ENCODE measurements around the gene LAMC2.
"Not testable (repeated sequence)": the region's sequence is repeated elsewhere in the genome, so short reads cannot be mapped to it uniquely, and the experiment has no call there.

The LAMC2 gene

DNA sequence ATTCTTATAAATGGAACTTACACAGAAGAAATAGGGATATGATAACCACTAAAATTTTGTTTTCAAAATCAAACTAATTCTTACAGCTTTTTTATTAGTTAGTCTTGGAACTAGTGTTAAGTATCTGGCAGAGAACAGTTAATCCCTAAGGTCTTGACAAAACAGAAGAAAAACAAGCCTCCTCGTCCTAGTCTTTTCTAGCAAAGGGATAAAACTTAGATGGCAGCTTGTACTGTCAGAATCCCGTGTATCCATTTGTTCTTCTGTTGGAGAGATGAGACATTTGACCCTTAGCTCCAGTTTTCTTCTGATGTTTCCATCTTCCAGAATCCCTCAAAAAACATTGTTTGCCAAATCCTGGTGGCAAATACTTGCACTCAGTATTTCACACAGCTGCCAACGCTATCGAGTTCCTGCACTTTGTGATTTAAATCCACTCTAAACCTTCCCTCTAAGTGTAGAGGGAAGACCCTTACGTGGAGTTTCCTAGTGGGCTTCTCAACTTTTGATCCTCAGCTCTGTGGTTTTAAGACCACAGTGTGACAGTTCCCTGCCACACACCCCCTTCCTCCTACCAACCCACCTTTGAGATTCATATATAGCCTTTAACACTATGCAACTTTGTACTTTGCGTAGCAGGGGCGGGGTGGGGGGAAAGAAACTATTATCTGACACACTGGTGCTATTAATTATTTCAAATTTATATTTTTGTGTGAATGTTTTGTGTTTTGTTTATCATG is 42.3 kb upstream of the LAMC2 start:
- DNase-seq (ENCODE audit: low read depth) = no peak
- TF ChIP-seq, protein P1, sequence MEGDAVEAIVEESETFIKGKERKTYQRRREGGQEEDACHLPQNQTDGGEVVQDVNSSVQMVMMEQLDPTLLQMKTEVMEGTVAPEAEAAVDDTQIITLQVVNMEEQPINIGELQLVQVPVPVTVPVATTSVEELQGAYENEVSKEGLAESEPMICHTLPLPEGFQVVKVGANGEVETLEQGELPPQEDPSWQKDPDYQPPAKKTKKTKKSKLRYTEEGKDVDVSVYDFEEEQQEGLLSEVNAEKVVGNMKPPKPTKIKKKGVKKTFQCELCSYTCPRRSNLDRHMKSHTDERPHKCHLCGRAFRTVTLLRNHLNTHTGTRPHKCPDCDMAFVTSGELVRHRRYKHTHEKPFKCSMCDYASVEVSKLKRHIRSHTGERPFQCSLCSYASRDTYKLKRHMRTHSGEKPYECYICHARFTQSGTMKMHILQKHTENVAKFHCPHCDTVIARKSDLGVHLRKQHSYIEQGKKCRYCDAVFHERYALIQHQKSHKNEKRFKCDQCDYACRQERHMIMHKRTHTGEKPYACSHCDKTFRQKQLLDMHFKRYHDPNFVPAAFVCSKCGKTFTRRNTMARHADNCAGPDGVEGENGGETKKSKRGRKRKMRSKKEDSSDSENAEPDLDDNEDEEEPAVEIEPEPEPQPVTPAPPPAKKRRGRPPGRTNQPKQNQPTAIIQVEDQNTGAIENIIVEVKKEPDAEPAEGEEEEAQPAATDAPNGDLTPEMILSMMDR (IDR thresholded peaks at IDR 0.05; ENCODE audit: control insufficient read depth, insufficient read depth, low read depth, low read length, missing control alignments) = no peak
- no peak overlapping the region for H3K4me3 ChIP-seq (ENCODE audit: control insufficient read depth, low read depth, low read length)

GRCh38 chr1:183144752-183145151 is 41.3 kb upstream of the LAMC2 start:
- H3K4me3 ChIP-seq (ENCODE audit: control insufficient read depth, low read depth, low read length) = no peak overlapping the region
- TF ChIP-seq, protein P1 (IDR thresholded peaks at IDR 0.05; ENCODE audit: control insufficient read depth, insufficient read depth, low read depth, low read length, missing control alignments) = no peak
- no peak for DNase-seq (ENCODE audit: low read depth)

GRCh38 chr1:183147735-183148134 is 38.3 kb upstream of the LAMC2 start:
- DNase-seq (ENCODE audit: low read depth) = no peak
- no peak overlapping the region for H3K4me3 ChIP-seq (ENCODE audit: control insufficient read depth, low read depth, low read length)
- TF ChIP-seq, protein P1 (IDR thresholded peaks at IDR 0.05; ENCODE audit: control insufficient read depth, insufficient read depth, low read depth, low read length, missing control alignments) = no peak

DNA sequence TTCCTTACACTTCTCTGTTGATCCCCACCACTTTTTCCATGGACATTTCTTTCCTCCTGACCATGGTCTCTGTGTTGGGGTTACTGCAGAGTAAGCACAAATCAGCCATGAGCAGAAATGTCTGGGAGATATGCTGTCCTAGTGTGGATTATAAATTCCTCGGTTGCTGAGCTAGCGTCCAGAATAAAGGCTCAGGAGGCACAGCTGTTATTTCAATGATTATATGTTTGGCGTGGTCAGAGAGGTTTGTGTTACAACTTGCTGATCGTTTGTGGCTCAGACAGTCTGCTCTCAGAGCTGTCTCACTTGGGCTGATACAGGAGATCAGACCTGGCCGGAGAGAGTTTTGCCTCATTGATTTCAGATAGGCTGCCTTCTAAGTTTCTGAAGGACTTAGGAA is 37.5 kb upstream of the LAMC2 start:
- no peak overlapping the region for H3K4me3 ChIP-seq (ENCODE audit: control insufficient read depth, low read depth, low read length)
- DNase-seq (ENCODE audit: low read depth) = no peak
- TF ChIP-seq, protein P1 (IDR thresholded peaks at IDR 0.05; ENCODE audit: control insufficient read depth, insufficient read depth, low read depth, low read length, missing control alignments) = no peak

GRCh38 chr1:183149273-183149672 is 36.8 kb upstream of the LAMC2 start:
- no peak for DNase-seq (ENCODE audit: low read depth)
- TF ChIP-seq, protein P1 (IDR thresholded peaks at IDR 0.05; ENCODE audit: control insufficient read depth, insufficient read depth, low read depth, low read length, missing control alignments) = no peak
- H3K4me3 ChIP-seq (ENCODE audit: control insufficient read depth, low read depth, low read length) = no peak overlapping the region

- not testable (repeated sequence) for H3K4me3 ChIP-seq (ENCODE audit: control insufficient read depth, low read depth, low read length); DNase-seq (ENCODE audit: low read depth)
Measured at GRCh38 chr1:183150032-183150431, 36.0 kb upstream of the LAMC2 start.

DNA sequence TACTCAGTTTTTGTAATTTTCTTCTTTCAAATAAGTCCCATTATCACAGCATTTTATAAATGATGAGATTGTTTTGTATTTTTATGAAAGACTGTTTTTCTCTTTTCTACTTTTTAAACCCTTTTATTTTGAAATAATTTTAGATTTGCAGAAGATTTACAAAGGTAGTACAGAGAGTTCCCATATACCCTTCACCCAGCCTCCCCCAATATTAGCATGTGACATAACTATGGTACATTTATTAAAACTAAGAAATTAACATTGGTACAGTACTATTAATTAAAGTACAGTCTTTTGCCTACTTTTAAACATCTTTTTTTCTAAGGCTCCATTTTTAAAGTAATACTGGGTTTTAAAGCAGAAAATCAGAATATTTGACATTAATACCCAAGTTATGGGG is 35.6 kb upstream of the LAMC2 start:
- TF ChIP-seq, protein P1 (IDR thresholded peaks at IDR 0.05; ENCODE audit: control insufficient read depth, insufficient read depth, low read depth, low read length, missing control alignments) = no peak
- no peak overlapping the region for H3K4me3 ChIP-seq (ENCODE audit: control insufficient read depth, low read depth, low read length)
- no peak for DNase-seq (ENCODE audit: low read depth)
